Stimulated activated CD4-positive, alpha-beta T cell treated with anti-CD3 and anti-CD28 coated beads, Interleukin-2, amount 100 ng/mL, for 24 hours (primary cell): Measurements from ENCODE around the gene OR14K1.
"Not testable (repeated sequence)": the region's sequence is repeated elsewhere in the genome, so short reads cannot be mapped to it uniquely, and the experiment has no call there.

Experiments used
- DNase-seq, 2 donors: peaks; one replicate each; pipeline ENCODE4 v3.0.0-alpha.2; 2020

Gene OR14K1

GRCh38 chr1:247738315-247738714 is at the start of gene OR14K1:
Gene OR14K1, plus strand, starts transcription at chr1:247738615. Its CDS starts 0 bp downstream, at chr1:247738615.
- DNase-seq: no peak

- no peak for DNase-seq
Observed at GRCh38 chr1:247701338-247701737, 37.1 kb upstream of the OR14K1 start.

DNA sequence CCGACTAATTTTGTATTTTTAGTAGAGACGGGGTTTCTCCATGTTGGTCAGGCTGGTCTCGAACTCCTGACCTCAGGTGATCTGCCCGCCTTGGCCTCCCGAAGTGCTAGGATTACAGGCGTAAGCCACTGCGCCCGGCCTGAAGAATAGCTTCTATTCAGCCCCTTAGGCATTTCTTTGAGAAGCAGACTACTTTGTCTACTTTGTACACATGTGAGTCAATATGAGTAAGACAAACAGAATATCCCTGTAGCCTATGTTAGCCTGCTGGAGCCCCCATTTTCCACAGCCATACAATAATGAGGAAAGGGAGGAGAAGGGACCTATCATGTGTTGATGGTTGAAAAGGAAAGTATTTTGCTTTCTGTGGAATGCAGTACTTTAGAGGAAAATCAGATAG is 27.7 kb upstream of the OR14K1 start:
- DNase-seq: not testable (repeated sequence)

- no peak for DNase-seq
Observed at GRCh38 chr1:247713753-247714152, 24.7 kb upstream of the OR14K1 start.

DNA sequence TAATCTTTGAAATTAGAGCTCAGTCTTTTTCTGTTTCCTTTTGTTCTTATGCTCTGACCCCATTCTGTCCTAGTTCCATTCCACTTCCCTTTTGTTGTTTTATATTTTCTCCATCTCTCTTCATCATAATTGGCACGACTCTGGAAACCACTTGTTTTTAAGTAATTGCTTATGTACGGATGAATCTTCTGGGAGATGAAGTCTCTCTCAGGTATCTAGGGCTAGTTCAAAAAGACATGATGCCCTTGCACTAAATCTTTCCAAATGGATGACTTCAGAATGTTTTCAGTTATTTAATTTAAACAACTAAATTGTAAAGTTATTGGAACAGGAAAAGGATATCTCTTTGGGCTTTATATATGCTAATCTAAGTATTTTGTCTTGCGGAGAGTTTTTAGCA is 21.9 kb upstream of the OR14K1 start, which contains the start of gene OR6F1:
Gene OR6F1 (minus strand): TSS at position 101 of the 400 bp plus-strand sequence. CDS start 3,891 bp downstream, outside the sequence.
- DNase-seq: no peak

GRCh38 chr1:247721222-247721621 is 17.2 kb upstream of the OR14K1 start:
- DNase-seq: no peak

DNA sequence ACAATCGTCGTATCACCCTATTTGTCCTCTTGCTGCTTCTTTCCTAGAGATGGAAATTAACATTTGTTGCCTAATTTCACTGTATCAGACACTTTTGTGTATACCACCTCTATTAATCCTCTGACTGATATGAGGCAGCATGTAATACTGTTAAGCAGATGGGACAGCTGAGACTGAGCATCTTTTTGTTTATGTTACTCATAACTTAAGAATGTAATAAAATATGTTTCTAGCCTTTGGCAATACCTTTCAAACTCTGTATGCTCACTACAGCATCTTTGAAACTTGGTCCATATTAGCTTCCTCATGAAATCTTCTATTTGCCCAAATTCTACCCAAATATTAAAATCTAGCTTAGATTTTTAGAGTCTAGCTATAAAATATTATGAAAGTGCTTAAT is 2.3 kb downstream of the OR14K1 start:
- DNase-seq: no peak

DNA sequence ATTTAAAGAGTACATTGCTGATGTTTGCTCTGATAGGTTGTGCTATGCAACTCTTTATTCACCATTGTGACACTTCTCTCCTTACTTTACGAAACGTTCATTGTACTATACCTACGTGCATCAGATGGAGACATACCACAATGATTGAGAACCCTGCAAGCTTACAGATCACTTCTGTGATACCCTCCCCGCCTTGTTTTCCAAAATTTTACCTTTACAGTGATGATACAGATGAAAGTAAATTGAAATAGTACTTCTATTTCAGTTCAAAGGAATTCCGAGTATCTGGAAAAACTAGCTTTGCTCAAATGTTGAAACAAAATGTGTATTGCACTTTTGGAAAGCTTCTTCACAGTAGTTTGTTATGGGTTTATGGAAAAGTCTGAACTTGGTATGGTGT is 3.3 kb downstream of the OR14K1 start:
- no peak for DNase-seq

DNA sequence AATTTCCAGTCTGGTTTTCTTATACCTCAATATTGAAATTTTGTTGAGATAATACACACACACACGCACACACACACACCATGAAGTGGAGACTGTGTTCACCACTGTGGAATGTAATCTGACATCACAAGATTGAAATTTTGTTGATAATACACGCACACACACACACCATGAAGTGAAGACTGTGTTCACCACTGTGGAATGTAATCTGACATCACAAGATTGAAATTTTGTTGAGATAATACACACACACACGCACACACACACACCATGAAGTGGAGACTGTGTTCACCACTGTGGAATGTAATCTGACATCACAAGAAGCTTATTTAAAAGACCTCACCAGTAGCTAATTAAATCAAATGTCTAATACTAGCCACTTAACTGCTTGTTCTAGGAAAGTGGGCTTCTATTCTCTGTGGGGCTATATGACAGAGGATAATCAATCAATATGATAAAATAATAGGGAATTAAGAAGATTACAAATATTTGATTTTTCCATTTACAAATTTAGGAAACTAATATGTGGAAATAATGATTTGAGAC is 3.9 kb downstream of the OR14K1 start:
- not testable (repeated sequence) for DNase-seq

- DNase-seq: no peak
Observed at GRCh38 chr1:247746391-247746935, 8.0 kb downstream of the OR14K1 start.

DNA sequence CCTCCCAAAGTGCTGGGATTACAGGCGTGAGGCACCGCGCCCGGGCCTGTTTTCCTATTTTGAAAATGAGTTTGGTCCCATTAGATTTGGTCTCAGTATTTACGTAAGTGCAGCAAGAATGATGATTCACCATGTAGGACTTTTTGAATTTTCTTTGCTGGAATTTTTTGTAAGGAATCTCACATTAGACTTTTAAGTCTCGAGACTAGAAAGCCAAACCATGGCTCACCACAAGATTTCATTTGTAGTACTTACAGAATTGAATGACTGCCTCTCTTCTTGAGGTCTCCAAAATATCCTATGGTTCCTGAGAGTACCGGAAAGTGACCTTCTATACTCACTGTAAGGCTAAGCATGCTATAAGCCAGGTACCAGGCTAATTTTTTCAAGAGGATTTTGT is 9.2 kb downstream of the OR14K1 start:
- no peak for DNase-seq

DNA sequence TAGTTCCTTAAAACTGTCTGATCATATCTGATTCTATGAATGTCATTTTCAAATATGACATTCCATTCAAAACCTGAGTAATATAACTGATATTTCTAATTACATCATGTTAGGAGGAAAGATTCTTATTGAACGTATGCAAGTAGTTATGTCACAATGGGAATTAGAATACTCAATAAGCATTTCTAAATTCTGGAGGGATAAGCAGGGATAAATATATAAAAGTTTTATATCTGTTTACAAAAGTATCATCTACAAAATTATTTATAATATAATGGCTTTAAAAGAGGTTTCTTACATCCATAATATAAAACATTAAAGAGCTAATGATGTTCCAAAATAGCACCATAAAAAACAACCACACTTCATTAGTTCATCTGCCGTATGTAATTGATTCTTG is 9.6 kb downstream of the OR14K1 start, which contains the start of gene OR14A2:
Gene OR14A2 (minus strand): TSS at position 101 of the 400 bp plus-strand sequence.
- DNase-seq: no peak

DNA sequence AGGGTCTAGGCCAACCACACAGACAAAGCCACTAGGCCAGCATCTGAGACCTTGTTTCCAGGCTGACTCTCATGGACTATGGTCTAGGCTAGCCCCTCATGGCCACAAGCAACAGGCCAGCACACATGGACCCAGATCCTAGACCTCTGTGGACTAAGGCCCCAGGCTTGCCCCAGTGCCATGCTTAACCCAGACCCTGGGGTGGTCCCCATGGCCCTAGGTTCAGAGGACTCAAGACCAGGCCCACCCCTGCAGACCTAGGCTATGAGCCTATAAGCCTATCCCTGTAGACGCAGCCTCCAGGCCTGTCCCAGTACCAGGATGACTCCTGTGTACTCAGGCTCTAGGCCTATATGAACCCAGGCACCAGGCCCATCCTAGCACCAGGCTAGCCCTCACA is 11.5 kb downstream of the OR14K1 start:
- no peak for DNase-seq

GRCh38 chr1:247754311-247754710 is 15.9 kb downstream of the OR14K1 start:
- DNase-seq: not testable (repeated sequence)

GRCh38 chr1:247760456-247760855 is 22.0 kb downstream of the OR14K1 start, which contains the start of gene OR1C1:
Gene OR1C1, minus strand, starts transcription at chr1:247760556. Its CDS starts 2,150 bp downstream, at chr1:247758406.
- no peak for DNase-seq

GRCh38 chr1:247769603-247770002 is 31.2 kb downstream of the OR14K1 start:
- no peak for DNase-seq
